ENCODE results near the gene GPR55. TPM values are rescaled to one million over a fixed set of nuclear protein-coding genes. Genes with fewer than 3 reads are reported as not detected.

Gene GPR55
- total and polyA plus RNA-seq, 2 donors (not counting 3 experiments of a cell fraction or from before 2014, with no cell fraction given): not detected

DNA sequence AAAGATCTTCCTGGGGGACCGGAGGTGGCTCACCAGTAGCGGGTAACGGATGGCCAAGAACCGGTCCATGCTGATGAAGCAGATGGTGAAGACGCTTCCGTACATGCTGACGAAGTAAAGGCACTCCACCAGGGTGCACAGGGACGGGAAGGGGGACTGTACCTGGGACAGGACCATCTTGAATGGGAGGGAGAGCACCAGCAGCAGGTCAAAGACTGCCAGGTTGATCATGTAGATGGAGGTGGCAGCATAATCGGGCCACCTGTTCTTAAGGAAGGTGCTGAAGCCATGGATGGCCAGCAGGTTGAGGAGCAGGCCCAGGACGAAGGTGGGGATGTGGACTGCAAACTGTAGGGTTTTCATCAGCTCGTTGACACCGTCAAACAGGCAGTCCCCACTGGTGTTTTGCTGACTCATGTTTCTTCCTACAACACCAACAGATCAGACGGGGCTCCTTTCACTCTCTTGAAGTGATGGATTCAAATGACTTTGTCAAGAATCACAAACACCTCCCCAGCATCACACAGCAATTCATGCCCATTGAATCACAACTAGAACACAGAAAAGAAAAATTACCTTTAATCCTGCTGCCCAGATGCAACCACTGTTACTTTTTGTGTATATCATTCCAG is 14.4 kb downstream of the GPR55 start:
- no peak for TF ChIP-seq POLR2A (IDR thresholded peaks at IDR 0.05; ENCODE audit: low read depth, low read length)
- no peak for TF ChIP-seq EZH2 (IDR thresholded peaks at IDR 0.05; ENCODE audit: borderline replicate concordance, low read depth, low read length, severe bottlenecking)
- no peak for TF ChIP-seq FOS (IDR thresholded peaks at IDR 0.05; ENCODE audit: borderline replicate concordance, insufficient read depth, low read length)
- no peak for TF ChIP-seq JUN (IDR thresholded peaks at IDR 0.05; ENCODE audit: borderline replicate concordance, insufficient read depth, insufficient read length, low read depth)
- FAIRE-seq (no peak), DNase-seq (ENCODE audit: low read depth, low spot score) (no peak)
- H3K27me3 ChIP-seq (ENCODE audit: control insufficient read depth in 2 of 2, insufficient read depth in 2 of 2, low read length in 2 of 2): peaks cover 0 to 2% of the 10 kb centered on the region in 2 experiments
- intact Hi-C loops (cut with micrococcal nuclease) (loop anchor here (5.0 kb wide), 1 partner anchor 88 kb away; no protein-coding TSS in a partner anchor), dilution Hi-C loops (cut with MboI; ENCODE audit: extremely low pct_ligation_motif_present, low sequenced_read_pairs) (no loop called here)
- POLR2A ChIA-PET: no interaction called here
- CTCF ChIA-PET: no interaction called here
- no TSS peak for BruUV-seq (replicated peaks)
- H3K36me3 ChIP-seq (ENCODE audit: control insufficient read depth in 2 of 2, extremely low read depth in 1 of 2, insufficient read depth in 2 of 2, low read length in 2 of 2): no peaks in the 10 kb centered on the region
- no peak overlapping the region for H3K27ac ChIP-seq (ENCODE audit: insufficient read depth, low read depth, low read length)
- H3K4me2 ChIP-seq (ENCODE audit: insufficient read depth, low read length): no peak overlapping the region
- H3K4me3 ChIP-seq (replicated peaks in 1 of 3; ENCODE audit: insufficient read depth in 1 of 3, low read depth in 1 of 3, low read length in 3 of 3): no peak overlapping the region
- H3K9me1 ChIP-seq (replicated peaks; ENCODE audit: control insufficient read depth, extremely low read depth, insufficient read depth, low read length): no peaks in the 10 kb centered on the region
- no peaks in the 10 kb centered on the region for H3K79me2 ChIP-seq (ENCODE audit: control insufficient read depth, insufficient read depth, low read length)
- no peak overlapping the region for H3K9ac ChIP-seq (replicated peaks; ENCODE audit: extremely low read depth, insufficient read depth, low read length)
- no peak overlapping the region for H2AFZ ChIP-seq (ENCODE audit: low read depth, low read length)
- no peaks in the 10 kb centered on the region for H4K20me1 ChIP-seq (replicated peaks; ENCODE audit: control insufficient read depth, extremely low read depth, insufficient read depth, low read length)
- H3K4me1 ChIP-seq (ENCODE audit: control insufficient read depth, extremely low read depth, insufficient read depth, low read length): no peaks in the 10 kb centered on the region
- no peaks in the 10 kb centered on the region for H3K9me3 ChIP-seq (replicated peaks; ENCODE audit: control insufficient read depth, insufficient read depth, low read length)

- Histone ChIP-seq H3K4me3 (replicated peaks in 1 of 3; ENCODE audit: insufficient read depth in 1 of 3, low read depth in 1 of 3, low read length in 3 of 3) (no peak overlapping the region), H3K79me2 (ENCODE audit: control insufficient read depth, insufficient read depth, low read length) (no peaks in the 10 kb centered on the region), H3K4me2 (ENCODE audit: insufficient read depth, low read length) (no peak overlapping the region), H3K9me3 (replicated peaks; ENCODE audit: control insufficient read depth, insufficient read depth, low read length) (no peaks in the 10 kb centered on the region), H3K9ac (replicated peaks; ENCODE audit: extremely low read depth, insufficient read depth, low read length) (no peak overlapping the region), H4K20me1 (replicated peaks; ENCODE audit: control insufficient read depth, extremely low read depth, insufficient read depth, low read length) (no peaks in the 10 kb centered on the region), H3K4me1 (ENCODE audit: control insufficient read depth, extremely low read depth, insufficient read depth, low read length) (no peaks in the 10 kb centered on the region), H3K9me1 (replicated peaks; ENCODE audit: control insufficient read depth, extremely low read depth, insufficient read depth, low read length) (no peaks in the 10 kb centered on the region), H3K27me3 (ENCODE audit: control insufficient read depth in 2 of 2, insufficient read depth in 2 of 2, low read length in 2 of 2) (peaks cover 0 to 2% of the 10 kb centered on the region in 2 experiments), H2AFZ (ENCODE audit: low read depth, low read length) (no peak overlapping the region), H3K27ac (ENCODE audit: insufficient read depth, low read depth, low read length) (no peak overlapping the region), H3K36me3 (ENCODE audit: control insufficient read depth in 2 of 2, extremely low read depth in 1 of 2, insufficient read depth in 2 of 2, low read length in 2 of 2) (no peaks in the 10 kb centered on the region)
- ChIA-PET CTCF (no interaction called here), POLR2A (no interaction called here)
- BruUV-seq (replicated peaks): no TSS peak
- FAIRE-seq (no peak), DNase-seq (ENCODE audit: low read depth, low spot score) (no peak)
- intact Hi-C loops (cut with micrococcal nuclease) (loop anchor here (5.0 kb wide), 1 partner anchor 88 kb away; no protein-coding TSS in a partner anchor), dilution Hi-C loops (cut with MboI; ENCODE audit: extremely low pct_ligation_motif_present, low sequenced_read_pairs) (no loop called here)
- TF ChIP-seq JUN (IDR thresholded peaks at IDR 0.05; ENCODE audit: borderline replicate concordance, insufficient read depth, insufficient read length, low read depth): no peak
- TF ChIP-seq, protein P1, sequence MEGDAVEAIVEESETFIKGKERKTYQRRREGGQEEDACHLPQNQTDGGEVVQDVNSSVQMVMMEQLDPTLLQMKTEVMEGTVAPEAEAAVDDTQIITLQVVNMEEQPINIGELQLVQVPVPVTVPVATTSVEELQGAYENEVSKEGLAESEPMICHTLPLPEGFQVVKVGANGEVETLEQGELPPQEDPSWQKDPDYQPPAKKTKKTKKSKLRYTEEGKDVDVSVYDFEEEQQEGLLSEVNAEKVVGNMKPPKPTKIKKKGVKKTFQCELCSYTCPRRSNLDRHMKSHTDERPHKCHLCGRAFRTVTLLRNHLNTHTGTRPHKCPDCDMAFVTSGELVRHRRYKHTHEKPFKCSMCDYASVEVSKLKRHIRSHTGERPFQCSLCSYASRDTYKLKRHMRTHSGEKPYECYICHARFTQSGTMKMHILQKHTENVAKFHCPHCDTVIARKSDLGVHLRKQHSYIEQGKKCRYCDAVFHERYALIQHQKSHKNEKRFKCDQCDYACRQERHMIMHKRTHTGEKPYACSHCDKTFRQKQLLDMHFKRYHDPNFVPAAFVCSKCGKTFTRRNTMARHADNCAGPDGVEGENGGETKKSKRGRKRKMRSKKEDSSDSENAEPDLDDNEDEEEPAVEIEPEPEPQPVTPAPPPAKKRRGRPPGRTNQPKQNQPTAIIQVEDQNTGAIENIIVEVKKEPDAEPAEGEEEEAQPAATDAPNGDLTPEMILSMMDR (IDR thresholded peaks at IDR 0.05; ENCODE audit: extremely low read depth in 1 of 2, insufficient read depth in 1 of 2, low read depth in 1 of 2, low read length in 2 of 2): no peak
- no peak for TF ChIP-seq POLR2AphosphoS5 (IDR thresholded peaks at IDR 0.05; ENCODE audit: insufficient read depth, low read depth, low read length)
- TF ChIP-seq GATA2 (IDR thresholded peaks at IDR 0.05; ENCODE audit: insufficient read depth, insufficient read length, low read depth, low read length): no peak
- TF ChIP-seq MAX (IDR thresholded peaks at IDR 0.05; ENCODE audit: insufficient read depth, insufficient read length): no peak
- no peak for TF ChIP-seq EZH2 (IDR thresholded peaks at IDR 0.05; ENCODE audit: borderline replicate concordance, low read depth, low read length, severe bottlenecking)
- no peak for TF ChIP-seq MYC (IDR thresholded peaks at IDR 0.05; ENCODE audit: low read depth, low read length)
- no peak for TF ChIP-seq FOS (IDR thresholded peaks at IDR 0.05; ENCODE audit: borderline replicate concordance, insufficient read depth, low read length)
- no peak for TF ChIP-seq POLR2A (IDR thresholded peaks at IDR 0.05; ENCODE audit: low read depth, low read length)
Observed at GRCh38 chr2:230909841-230910545, 15.0 kb downstream of the GPR55 start.

Data from endothelial cell of umbilical vein (primary cell).